Measurements from ENCODE around the gene FUOM. TPM values are rescaled to one million over a fixed set of nuclear protein-coding genes. Genes with fewer than 3 reads are reported as not detected.

The FUOM gene
- total and polyA plus RNA-seq, 2 of the 8 experiments (the other 6 are each of a cell fraction or from before 2014, with no cell fraction given), result 22.0 to 30.4 TPM

DNA sequence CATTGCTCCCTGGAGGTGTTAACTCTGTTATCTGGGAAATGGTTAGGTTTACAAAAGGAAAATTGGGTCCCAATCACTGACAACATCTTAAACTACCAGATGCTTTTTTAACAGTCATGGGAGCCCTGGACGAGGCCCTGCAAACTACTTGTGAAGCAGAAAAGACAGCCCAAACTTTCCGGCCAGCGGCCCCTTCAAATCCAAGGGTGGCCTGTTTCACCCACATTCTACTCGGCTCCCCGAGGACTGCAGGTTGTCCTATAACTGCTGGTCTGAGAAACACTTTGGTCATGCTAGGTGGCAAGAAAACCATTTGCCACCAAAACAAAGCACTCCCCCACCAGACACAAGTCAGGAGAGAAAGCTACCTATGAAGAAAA, 51.7 kb downstream of the FUOM start (continued):
- TF ChIP-seq, protein P1, sequence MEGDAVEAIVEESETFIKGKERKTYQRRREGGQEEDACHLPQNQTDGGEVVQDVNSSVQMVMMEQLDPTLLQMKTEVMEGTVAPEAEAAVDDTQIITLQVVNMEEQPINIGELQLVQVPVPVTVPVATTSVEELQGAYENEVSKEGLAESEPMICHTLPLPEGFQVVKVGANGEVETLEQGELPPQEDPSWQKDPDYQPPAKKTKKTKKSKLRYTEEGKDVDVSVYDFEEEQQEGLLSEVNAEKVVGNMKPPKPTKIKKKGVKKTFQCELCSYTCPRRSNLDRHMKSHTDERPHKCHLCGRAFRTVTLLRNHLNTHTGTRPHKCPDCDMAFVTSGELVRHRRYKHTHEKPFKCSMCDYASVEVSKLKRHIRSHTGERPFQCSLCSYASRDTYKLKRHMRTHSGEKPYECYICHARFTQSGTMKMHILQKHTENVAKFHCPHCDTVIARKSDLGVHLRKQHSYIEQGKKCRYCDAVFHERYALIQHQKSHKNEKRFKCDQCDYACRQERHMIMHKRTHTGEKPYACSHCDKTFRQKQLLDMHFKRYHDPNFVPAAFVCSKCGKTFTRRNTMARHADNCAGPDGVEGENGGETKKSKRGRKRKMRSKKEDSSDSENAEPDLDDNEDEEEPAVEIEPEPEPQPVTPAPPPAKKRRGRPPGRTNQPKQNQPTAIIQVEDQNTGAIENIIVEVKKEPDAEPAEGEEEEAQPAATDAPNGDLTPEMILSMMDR (IDR thresholded peaks at IDR 0.05; ENCODE audit: control extremely low read depth in 1 of 3, insufficient read depth in 1 of 3, low read depth in 1 of 3, low read length in 3 of 3), result no peak
- TF ChIP-seq KDM5A (IDR thresholded peaks at IDR 0.05; ENCODE audit: low read length) (no peak), ZNF274 (IDR thresholded peaks at IDR 0.05; ENCODE audit: borderline replicate concordance, extremely low read depth, low read length) (no peak)

Small RNAs within 50 kb of the gene (microRNA-seq; reads per million reads assigned to microRNA genes)
- 0.81 to 0.92 reads per million in 2 experiments for gene MIR3944 (ENCODE audit: borderline microRNAs expressed in 2 of 2, borderline number of aligned reads in 2 of 2, borderline replicate concordance in 1 of 2)

Small RNAs within 50 kb of the gene (small RNA-seq; reads per million reads assigned to genes)
- gene AL360181.4 (ENCODE audit: insufficient read depth) (not detected), gene BANF1P2 (ENCODE audit: insufficient read depth) (not detected), gene MIR3944 (ENCODE audit: insufficient read depth) (6.9 reads per million, percentile 73 among the genes with 10 or more reads in this experiment)

Other genes with a start within 250 kb of the FUOM start
- gene KNDC1, start 197.8 kb downstream of the FUOM start, total RNA-seq (2021; fragmentation: NEBNext Ultra II Directional; extraction: Animal tissue kit (Norgen Biotek cat#: 25700)), result 16.7 and 19.3 TPM in 2 replicates
- 7.5 and 10.4 TPM in 2 replicates for gene KNDC1, start 197.8 kb downstream of the FUOM start, polyA plus RNA-seq (2011; rRNA removed)
- 21.7 and 21.8 TPM in 2 replicates for gene UTF1, start 127.8 kb downstream of the FUOM start, total RNA-seq (2021; fragmentation: NEBNext Ultra II Directional; extraction: Animal tissue kit (Norgen Biotek cat#: 25700))
- 0.47 and 0.97 TPM in 2 replicates for gene UTF1, start 127.8 kb downstream of the FUOM start, polyA plus RNA-seq (2011; rRNA removed)
- 4.7 and 5.6 TPM in 2 replicates for gene VENTX, start 120.2 kb downstream of the FUOM start, total RNA-seq (2021; fragmentation: NEBNext Ultra II Directional; extraction: Animal tissue kit (Norgen Biotek cat#: 25700))
- 5.6 and 7.8 TPM in 2 replicates for gene VENTX, start 120.2 kb downstream of the FUOM start, polyA plus RNA-seq (2011; rRNA removed)
- 4.4 and 4.6 TPM in 2 replicates for gene ADAM8, start 81.2 kb downstream of the FUOM start, total RNA-seq (2021; fragmentation: NEBNext Ultra II Directional; extraction: Animal tissue kit (Norgen Biotek cat#: 25700))
- 4.6 and 6.0 TPM in 2 replicates for gene ADAM8, start 81.2 kb downstream of the FUOM start, polyA plus RNA-seq (2011; rRNA removed)
- gene TUBGCP2, start 49.1 kb downstream of the FUOM start, total RNA-seq (2021; fragmentation: NEBNext Ultra II Directional; extraction: Animal tissue kit (Norgen Biotek cat#: 25700)), result 51.9 and 54.2 TPM in 2 replicates
- gene TUBGCP2, start 49.1 kb downstream of the FUOM start, polyA plus RNA-seq (2011; rRNA removed), result 34.9 and 43.9 TPM in 2 replicates
- 64.5 and 71.7 TPM in 2 replicates for gene ZNF511, start 49.1 kb downstream of the FUOM start, total RNA-seq (2021; fragmentation: NEBNext Ultra II Directional; extraction: Animal tissue kit (Norgen Biotek cat#: 25700))
- gene ZNF511, start 49.1 kb downstream of the FUOM start, polyA plus RNA-seq (2011; rRNA removed), result 55.4 and 70.5 TPM in 2 replicates
- 1.3 and 1.7 TPM in 2 replicates for gene CALY, start 21.1 kb downstream of the FUOM start, total RNA-seq (2021; fragmentation: NEBNext Ultra II Directional; extraction: Animal tissue kit (Norgen Biotek cat#: 25700))
- 1.5 and 3.2 TPM in 2 replicates for gene CALY, start 21.1 kb downstream of the FUOM start, polyA plus RNA-seq (2011; rRNA removed)
- gene PRAP1, start 10.6 kb downstream of the FUOM start, total RNA-seq (2021; fragmentation: NEBNext Ultra II Directional; extraction: Animal tissue kit (Norgen Biotek cat#: 25700)), result 0.61 TPM in 1 of 2 replicates, not detected in the other
- 1.4 and 1.6 TPM in 2 replicates for gene PRAP1, start 10.6 kb downstream of the FUOM start, polyA plus RNA-seq (2011; rRNA removed)
- 101 and 108 TPM in 2 replicates for gene ECHS1, start 15.3 kb upstream of the FUOM start, total RNA-seq (2021; fragmentation: NEBNext Ultra II Directional; extraction: Animal tissue kit (Norgen Biotek cat#: 25700))
- 41.7 and 52.2 TPM in 2 replicates for gene ECHS1, start 15.3 kb upstream of the FUOM start, polyA plus RNA-seq (2011; rRNA removed)
- gene PAOX, start 21.2 kb upstream of the FUOM start, total RNA-seq (2021; fragmentation: NEBNext Ultra II Directional; extraction: Animal tissue kit (Norgen Biotek cat#: 25700)), result 4.2 and 4.3 TPM in 2 replicates
- gene PAOX, start 21.2 kb upstream of the FUOM start, polyA plus RNA-seq (2011; rRNA removed), result 3.7 and 6.5 TPM in 2 replicates
- gene MTG1, start 36.1 kb upstream of the FUOM start, total RNA-seq (2021; fragmentation: NEBNext Ultra II Directional; extraction: Animal tissue kit (Norgen Biotek cat#: 25700)), result 56.6 and 57.8 TPM in 2 replicates
- gene MTG1, start 36.1 kb upstream of the FUOM start, polyA plus RNA-seq (2011; rRNA removed), result 81.6 and 97.2 TPM in 2 replicates
- 0.24 and 0.42 TPM in 2 replicates for gene SPRN, start 66.6 kb upstream of the FUOM start, total RNA-seq (2021; fragmentation: NEBNext Ultra II Directional; extraction: Animal tissue kit (Norgen Biotek cat#: 25700))
- gene SPRN, start 66.6 kb upstream of the FUOM start, polyA plus RNA-seq (2011; rRNA removed), result 0.23 and 0.30 TPM in 2 replicates
- gene SCART1, start 95.9 kb upstream of the FUOM start, total RNA-seq (2021; fragmentation: NEBNext Ultra II Directional; extraction: Animal tissue kit (Norgen Biotek cat#: 25700)), result 0.10 and 0.19 TPM in 2 replicates
- gene SCART1, start 95.9 kb upstream of the FUOM start, polyA plus RNA-seq (2011; rRNA removed), result 0.14 and 0.22 TPM in 2 replicates
- gene CYP2E1, start 169.3 kb upstream of the FUOM start, total RNA-seq (2021; fragmentation: NEBNext Ultra II Directional; extraction: Animal tissue kit (Norgen Biotek cat#: 25700)), result not detected in 2 replicates
- gene CYP2E1, start 169.3 kb upstream of the FUOM start, polyA plus RNA-seq (2011; rRNA removed), result 0.11 TPM in 2 replicates
- gene SYCE1, start 207.6 kb upstream of the FUOM start, total RNA-seq (2021; fragmentation: NEBNext Ultra II Directional; extraction: Animal tissue kit (Norgen Biotek cat#: 25700)), result not detected in 2 replicates
- not detected in 2 replicates for gene SYCE1, start 207.6 kb upstream of the FUOM start, polyA plus RNA-seq (2011; rRNA removed)